ENCODE results near the gene GLOD4. TPM values are rescaled to one million over a fixed set of nuclear protein-coding genes. Genes with fewer than 3 reads are reported as not detected.
"Not testable (repeated sequence)": the region's sequence is repeated elsewhere in the genome, so short reads cannot be mapped to it uniquely, and the experiment has no call there.

Gene GLOD4
- 100 to 1,000 TPM in 3 of 4 donors, 10 to 100 TPM in 1; 66.2 to 129 (median 118) TPM for polyA plus RNA-seq (ENCODE audit: insufficient read length in 4 of 4)

GRCh38 chr17:781805-782731, at the start of gene GLOD4, which contains the start of gene MRM3:
GLOD4 (minus strand) TSS chr17:782280; CDS start chr17:782255, 25 bp downstream.
MRM3 (plus strand) TSS chr17:782353; CDS start chr17:782379, 26 bp downstream.
- DNase-seq (ENCODE audit: low read depth in 4 of 4, low spot score in 3 of 4) = peak; percentile 78 to 84 (median 83)

GRCh38 chr17:830950-831349, 48.9 kb upstream of the GLOD4 start:
- no peak for DNase-seq (ENCODE audit: low read depth in 4 of 4, low spot score in 3 of 4)

- DNase-seq (ENCODE audit: low read depth in 4 of 4, low spot score in 3 of 4) = no peak
Observed at GRCh38 chr17:830381-830780, 48.3 kb upstream of the GLOD4 start.

- not testable (repeated sequence) for DNase-seq (ENCODE audit: low read depth in 4 of 4, low spot score in 3 of 4)
Observed at GRCh38 chr17:829614-830013, 47.5 kb upstream of the GLOD4 start.

- no peak for DNase-seq (ENCODE audit: low read depth in 4 of 4, low spot score in 3 of 4)
Observed at GRCh38 chr17:828761-829160, 46.7 kb upstream of the GLOD4 start.

GRCh38 chr17:826778-827177, 44.7 kb upstream of the GLOD4 start:
- no peak for DNase-seq (ENCODE audit: low read depth in 4 of 4, low spot score in 3 of 4)

GRCh38 chr17:825216-825615, 43.1 kb upstream of the GLOD4 start:
- DNase-seq (ENCODE audit: low read depth in 4 of 4, low spot score in 3 of 4) = no peak

GRCh38 chr17:824378-824777, 42.3 kb upstream of the GLOD4 start:
- no peak for DNase-seq (ENCODE audit: low read depth in 4 of 4, low spot score in 3 of 4)

GRCh38 chr17:823501-823902, 41.4 kb upstream of the GLOD4 start:
- no peak for DNase-seq (ENCODE audit: low read depth in 4 of 4, low spot score in 3 of 4)

GRCh38 chr17:819251-819650, 37.2 kb upstream of the GLOD4 start:
- DNase-seq (ENCODE audit: low read depth in 4 of 4, low spot score in 3 of 4) = no peak

GRCh38 chr17:814371-814770, 32.3 kb upstream of the GLOD4 start:
- DNase-seq (ENCODE audit: low read depth in 4 of 4, low spot score in 3 of 4) = no peak

- no peak for DNase-seq (ENCODE audit: low read depth in 4 of 4, low spot score in 3 of 4)
Observed at GRCh38 chr17:812638-813204, 30.6 kb upstream of the GLOD4 start.

- DNase-seq (ENCODE audit: low read depth in 4 of 4, low spot score in 3 of 4) = no peak
Observed at GRCh38 chr17:811051-811784, 29.1 kb upstream of the GLOD4 start.

- no peak for DNase-seq (ENCODE audit: low read depth in 4 of 4, low spot score in 3 of 4)
Observed at GRCh38 chr17:807523-808294, 25.6 kb upstream of the GLOD4 start.

GRCh38 chr17:806781-807522, 24.9 kb upstream of the GLOD4 start:
- no peak for DNase-seq (ENCODE audit: low read depth in 4 of 4, low spot score in 3 of 4)

- no peak for DNase-seq (ENCODE audit: low read depth in 4 of 4, low spot score in 3 of 4)
Observed at GRCh38 chr17:806346-806745, 24.3 kb upstream of the GLOD4 start.

- not testable (repeated sequence) for DNase-seq (ENCODE audit: low read depth in 4 of 4, low spot score in 3 of 4)
Observed at GRCh38 chr17:805886-806285, 23.8 kb upstream of the GLOD4 start.

- no peak for DNase-seq (ENCODE audit: low read depth in 4 of 4, low spot score in 3 of 4)
Observed at GRCh38 chr17:804541-805435, 22.7 kb upstream of the GLOD4 start.
